HCT116 (cell line): ENCODE results near the gene ZFHX3. TPM values are rescaled to one million over a fixed set of nuclear protein-coding genes. Genes with fewer than 3 reads are reported as not detected.

Experiments used
- ATAC-seq: fragments of 200-7000 bp; cut with Tn5 transposase; 2 replicates; pipeline ENCODE4 v1.9.1; 2020; ENCODE audit warnings: mild to moderate bottlenecking, moderate library complexity
- BruUV-seq: library from RNA; stranded (reverse); fragments of 400-500 nt; replicated peaks from 2 replicates; lab custom pipeline; 2021; lab: Mats Ljungman, UMichigan
- CTCF ChIA-PET: fragments of 300-600 bp; sonication (Branson Sonifier 250); formaldehyde crosslinking; loops from one replicate; lab custom pipeline; 2021; ENCODE audit warnings: antibody characterized with exemption; lab: Charles Lee
- POLR2A ChIA-PET: fragments of 300-600, 350-600 bp; sonication (Branson Sonifier 250); formaldehyde crosslinking; loops from one replicate; lab custom pipeline; 2021; ENCODE audit warnings: antibody characterized with exemption; lab: Charles Lee
- RAD21 ChIA-PET, 2 experiments: fragments of 300-600 bp; sonication (Branson Sonifier 250); formaldehyde crosslinking; loops; one replicate each; lab custom pipeline; 2023; ENCODE audit warnings: low total read pairs in 2 of 2; ENCODE audit not compliant: uncharacterized antibody in 2 of 2, unreplicated experiment in 2 of 2, low non-redundant PET in 1 of 2; lab: Charles Lee
- DNase-seq: peaks from one replicate; pipeline ENCODE4 v3.0.0-alpha.2; 2010; ENCODE audit warnings: low read depth, low spot score
- H2AFZ ChIP-seq: fragments of 200-600 bp; shearing (Covaris generic), sonication (generic); 2 replicates; pipeline ENCODE4 v1.6.1; 2017; ENCODE audit warnings: low read depth, mixed run types, mixed read lengths, antibody characterized with exemption, low read length; ENCODE audit not compliant: poor library complexity, severe bottlenecking
- H3K27ac ChIP-seq: 2 replicates; pipeline ENCODE4 v1.5.1; 2012; ENCODE audit warnings: low read depth, low read length
- H3K27me3 ChIP-seq: fragments of 200-600 bp; sonication (generic); 2 replicates; pipeline ENCODE4 v1.6.1; 2016; ENCODE audit warnings: mixed run types, low read length, mixed read lengths; ENCODE audit not compliant: insufficient read depth
- H3K36me3 ChIP-seq, 2 experiments: fragments of 200-500 bp in 1 of 2; fragments of 200-600 bp in 1 of 2; sonication (Bioruptor generic) in 1 of 2; sonication (generic) in 1 of 2; 2 replicates each; pipeline versions ENCODE4 v1.5.1 to v1.6.1; 2014 to 2016; ENCODE audit warnings: low read length in 2 of 2, inconsistent platforms in 1 of 2, mixed read lengths in 1 of 2, mixed run types in 1 of 2; ENCODE audit not compliant: insufficient read depth in 2 of 2, control insufficient read depth in 1 of 2
- H3K4me1 ChIP-seq, 2 experiments: fragments of 200-600 bp in 1 of 2; sonication (generic) in 1 of 2; 2 replicates each; pipeline versions ENCODE4 v1.5.1 to v1.6.1; 2012 to 2017; ENCODE audit warnings: low read length in 2 of 2, inconsistent platforms in 1 of 2, mild to moderate bottlenecking in 1 of 2, mixed read lengths in 1 of 2, mixed run types in 1 of 2, moderate library complexity in 1 of 2; ENCODE audit not compliant: insufficient read depth in 2 of 2, control insufficient read depth in 1 of 2
- H3K4me2 ChIP-seq: fragments of 200-600 bp; sonication (generic); 2 replicates; pipeline ENCODE4 v1.6.1; 2017; ENCODE audit warnings: mixed run types, low read length, mixed read lengths
- H3K4me3 ChIP-seq, 2 experiments: fragments of 200-600 bp in 1 of 2; sonication (generic) in 1 of 2; replicated peaks in 1 of 2; 2 replicates each; pipeline ENCODE4 v1.5.1; 2011 to 2016; ENCODE audit warnings: low read length in 2 of 2, control low read depth in 1 of 2, low read depth in 1 of 2, mild to moderate bottlenecking in 1 of 2, mixed read lengths in 1 of 2, mixed run types in 1 of 2
- H3K79me2 ChIP-seq: fragments of 200-600 bp; sonication (generic); 2 replicates; pipeline ENCODE4 v1.6.1; 2017; ENCODE audit warnings: mild to moderate bottlenecking, mixed run types, low read length, moderate library complexity, mixed read lengths; ENCODE audit not compliant: insufficient read depth
- H3K9ac ChIP-seq: fragments of 200-600 bp; sonication (generic); 2 replicates; pipeline ENCODE4 v1.6.1; 2016; ENCODE audit warnings: low read length, mixed read lengths
- H3K9me2 ChIP-seq: fragments of 200-600 bp; sonication (generic), shearing (Covaris generic); 2 replicates; pipeline ENCODE4 v1.6.1; 2017; ENCODE audit warnings: mixed run types, mild to moderate bottlenecking, moderate library complexity; ENCODE audit not compliant: insufficient read depth
- H3K9me3 ChIP-seq, 2 experiments: fragments of 200-500 bp in 1 of 2; fragments of 200-600 bp in 1 of 2; sonication (Bioruptor generic) in 1 of 2; sonication (generic) in 1 of 2; 2 replicates each; pipeline ENCODE4 v1.6.1; 2014 to 2017; ENCODE audit warnings: low read length in 2 of 2, mixed read lengths in 2 of 2, inconsistent platforms in 1 of 2, low read depth in 1 of 2, mild to moderate bottlenecking in 1 of 2, mixed run types in 1 of 2, moderate library complexity in 1 of 2; ENCODE audit not compliant: control insufficient read depth in 1 of 2, insufficient read depth in 1 of 2
- H4K20me1 ChIP-seq: fragments of 200-600 bp; sonication (generic), shearing (Covaris generic); 2 replicates; pipeline ENCODE4 v1.6.1; 2017; ENCODE audit warnings: mixed run types, mild to moderate bottlenecking, moderate library complexity; ENCODE audit not compliant: insufficient read depth
- ATF3 ChIP-seq: IDR thresholded peaks from 2 replicates; pipeline ENCODE4 v1.6.1; 2012
- CBX3 ChIP-seq: IDR thresholded peaks from 2 replicates; pipeline ENCODE4 v1.6.1; 2012; ENCODE audit warnings: low read depth
- CTCF ChIP-seq, 3 experiments: fragments of 200-600 bp in 1 of 3; sonication (generic) in 1 of 3; IDR thresholded peaks in 2 of 3; conservative IDR thresholded peaks in 1 of 3; 2 replicates each; pipeline ENCODE4 v1.5.1; 2012 to 2017; ENCODE audit warnings: low read depth in 2 of 3, low read length in 2 of 3, antibody characterized with exemption in 1 of 3, borderline replicate concordance in 1 of 3, control low read depth in 1 of 3, mild to moderate bottlenecking in 1 of 3, mixed read lengths in 1 of 3, mixed run types in 1 of 3, moderate library complexity in 1 of 3; ENCODE audit not compliant: insufficient read depth in 1 of 3
- EGR1 ChIP-seq: IDR thresholded peaks from 2 replicates; pipeline ENCODE4 v1.6.1; 2012; ENCODE audit warnings: low read depth
- ELF1 ChIP-seq: IDR thresholded peaks from 2 replicates; pipeline ENCODE4 v1.6.1; 2012; ENCODE audit warnings: low read depth, borderline replicate concordance
- EZH2 ChIP-seq: fragments of 200-600 bp; sonication (generic); IDR thresholded peaks from 2 replicates; pipeline ENCODE4 v1.6.1; 2017; ENCODE audit warnings: antibody characterized with exemption, mixed run types
- EZH2phosphoT487 ChIP-seq: fragments of 200-600 bp; IDR thresholded peaks from 2 replicates; pipeline ENCODE4 v1.6.1; 2018; ENCODE audit warnings: antibody characterized with exemption, borderline replicate concordance
- FOSL1 ChIP-seq: IDR thresholded peaks from 2 replicates; pipeline ENCODE4 v1.6.1; 2012; ENCODE audit warnings: low read depth
- JUND ChIP-seq: IDR thresholded peaks from 2 replicates; pipeline ENCODE4 v1.6.1; 2012
- MAX ChIP-seq: IDR thresholded peaks from 2 replicates; pipeline ENCODE4 v1.6.1; 2012
- RAD21 ChIP-seq: IDR thresholded peaks from 2 replicates; pipeline ENCODE4 v1.6.1; 2012; ENCODE audit warnings: low read depth, mild to moderate bottlenecking
- SP1 ChIP-seq: IDR thresholded peaks from 2 replicates; pipeline ENCODE4 v1.6.1; 2012; ENCODE audit warnings: low read depth
- TCF7L2 ChIP-seq: IDR thresholded peaks from 2 replicates; pipeline ENCODE4 v1.7.0; 2011; ENCODE audit warnings: borderline replicate concordance, inconsistent platforms; ENCODE audit not compliant: insufficient read depth, insufficient read length; ENCODE audit errors: extremely low read depth
- ZFX ChIP-seq: fragments of 450-650 bp; IDR thresholded peaks from 2 replicates; pipeline ENCODE4 v1.6.1; 2017
- ZNF274 ChIP-seq: fragments of 200-500 bp; sonication (Bioruptor generic); IDR thresholded peaks from 2 replicates; pipeline ENCODE4 v1.6.1; 2014; ENCODE audit warnings: mild to moderate bottlenecking, low read depth, low read length, inconsistent platforms
- intact Hi-C: fragments of 100-400 bp; cut with micrococcal nuclease; formaldehyde crosslinking; loops from 2 replicates; pipeline ENCODE4 v1.10.0; 2022
- total RNA-seq: library from RNA; stranded (reverse); gene quantifications from one replicate; pipeline ENCODE4 v1.2.1, GENCODE V29; 2021; ENCODE audit not compliant: unreplicated experiment
- TF ChIP-seq, protein P1 (sequence below): IDR thresholded peaks from 2 replicates; pipeline ENCODE4 v1.6.1; 2011; ENCODE audit warnings: mild to moderate bottlenecking, low read length, moderate library complexity; ENCODE audit not compliant: insufficient replicate concordance; ENCODE audit errors: extremely low read depth
- TF ChIP-seq, protein P2 (sequence below): IDR thresholded peaks from 2 replicates; pipeline ENCODE4 v1.6.1; 2012; ENCODE audit warnings: low read depth

ZFHX3 gene
- total RNA-seq, 1 experiment from 2014 or later = 6.3 TPM

DNA sequence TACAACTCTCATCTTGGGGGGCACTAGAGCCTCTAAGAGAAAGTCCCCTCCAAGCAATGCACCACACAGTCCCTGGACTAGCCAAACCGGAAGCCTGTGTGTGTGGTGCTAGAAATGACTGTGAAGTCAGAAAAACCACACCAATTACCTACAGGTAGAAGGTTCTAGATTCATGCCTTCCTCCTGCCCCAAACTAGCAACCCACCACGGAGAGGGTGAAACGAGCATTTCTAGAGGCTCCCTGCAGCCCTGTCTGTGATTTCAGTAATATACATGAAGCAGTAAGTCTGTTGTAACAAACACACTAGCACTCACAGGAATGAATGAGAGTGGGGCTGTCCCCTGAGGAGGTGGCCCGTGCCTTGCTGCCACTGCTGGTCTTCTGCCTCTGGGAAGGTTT, 13.6 kb downstream of the ZFHX3 start:
- ChIA-PET CTCF (no interaction called here), RAD21 (no interaction called here), POLR2A (no interaction called here)
- Histone ChIP-seq H3K27me3 (no peaks in the 10 kb centered on the region), H3K27ac (no peak overlapping the region), H2AFZ (no peak overlapping the region), H3K79me2 (peaks cover 35% of the 10 kb centered on the region), H3K36me3 (no peaks in the 10 kb centered on the region), H3K9me3 (no peaks in the 10 kb centered on the region), H3K9ac (no peak overlapping the region), H3K4me2 (no peak overlapping the region), H4K20me1 (no peaks in the 10 kb centered on the region), H3K4me3 (no peak overlapping the region), H3K4me1 (peaks cover 28 to 43% of the 10 kb centered on the region in 2 experiments), H3K9me2 (no peaks in the 10 kb centered on the region)
- intact Hi-C loops = no loop called here
- no TSS peak for BruUV-seq
- TF ChIP-seq, protein P1, sequence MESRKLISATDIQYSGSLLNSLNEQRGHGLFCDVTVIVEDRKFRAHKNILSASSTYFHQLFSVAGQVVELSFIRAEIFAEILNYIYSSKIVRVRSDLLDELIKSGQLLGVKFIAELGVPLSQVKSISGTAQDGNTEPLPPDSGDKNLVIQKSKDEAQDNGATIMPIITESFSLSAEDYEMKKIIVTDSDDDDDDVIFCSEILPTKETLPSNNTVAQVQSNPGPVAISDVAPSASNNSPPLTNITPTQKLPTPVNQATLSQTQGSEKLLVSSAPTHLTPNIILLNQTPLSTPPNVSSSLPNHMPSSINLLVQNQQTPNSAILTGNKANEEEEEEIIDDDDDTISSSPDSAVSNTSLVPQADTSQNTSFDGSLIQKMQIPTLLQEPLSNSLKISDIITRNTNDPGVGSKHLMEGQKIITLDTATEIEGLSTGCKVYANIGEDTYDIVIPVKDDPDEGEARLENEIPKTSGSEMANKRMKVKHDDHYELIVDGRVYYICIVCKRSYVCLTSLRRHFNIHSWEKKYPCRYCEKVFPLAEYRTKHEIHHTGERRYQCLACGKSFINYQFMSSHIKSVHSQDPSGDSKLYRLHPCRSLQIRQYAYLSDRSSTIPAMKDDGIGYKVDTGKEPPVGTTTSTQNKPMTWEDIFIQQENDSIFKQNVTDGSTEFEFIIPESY = no peak
- TF ChIP-seq FOSL1 = no peak
- no peak for TF ChIP-seq ATF3
- TF ChIP-seq EZH2 = no peak
- no peak for TF ChIP-seq EZH2phosphoT487
- no peak for TF ChIP-seq JUND
- no peak for TF ChIP-seq CBX3
- no peak for TF ChIP-seq ZNF274
- no peak for TF ChIP-seq ELF1
- no peak for TF ChIP-seq MAX
- no peak for TF ChIP-seq EGR1
- no peak for TF ChIP-seq CTCF (IDR thresholded peaks at IDR 0.05 in 2 of 3, conservative IDR thresholded peaks at IDR 0.05 in 1 of 3; ENCODE audit: borderline replicate concordance in 1 of 3, insufficient read depth in 1 of 3, low read depth in 2 of 3, low read length in 2 of 3)
- TF ChIP-seq RAD21 = no peak
- no peak for TF ChIP-seq TCF7L2
- no peak for TF ChIP-seq SP1
- no peak for TF ChIP-seq ZFX
- TF ChIP-seq, protein P2, sequence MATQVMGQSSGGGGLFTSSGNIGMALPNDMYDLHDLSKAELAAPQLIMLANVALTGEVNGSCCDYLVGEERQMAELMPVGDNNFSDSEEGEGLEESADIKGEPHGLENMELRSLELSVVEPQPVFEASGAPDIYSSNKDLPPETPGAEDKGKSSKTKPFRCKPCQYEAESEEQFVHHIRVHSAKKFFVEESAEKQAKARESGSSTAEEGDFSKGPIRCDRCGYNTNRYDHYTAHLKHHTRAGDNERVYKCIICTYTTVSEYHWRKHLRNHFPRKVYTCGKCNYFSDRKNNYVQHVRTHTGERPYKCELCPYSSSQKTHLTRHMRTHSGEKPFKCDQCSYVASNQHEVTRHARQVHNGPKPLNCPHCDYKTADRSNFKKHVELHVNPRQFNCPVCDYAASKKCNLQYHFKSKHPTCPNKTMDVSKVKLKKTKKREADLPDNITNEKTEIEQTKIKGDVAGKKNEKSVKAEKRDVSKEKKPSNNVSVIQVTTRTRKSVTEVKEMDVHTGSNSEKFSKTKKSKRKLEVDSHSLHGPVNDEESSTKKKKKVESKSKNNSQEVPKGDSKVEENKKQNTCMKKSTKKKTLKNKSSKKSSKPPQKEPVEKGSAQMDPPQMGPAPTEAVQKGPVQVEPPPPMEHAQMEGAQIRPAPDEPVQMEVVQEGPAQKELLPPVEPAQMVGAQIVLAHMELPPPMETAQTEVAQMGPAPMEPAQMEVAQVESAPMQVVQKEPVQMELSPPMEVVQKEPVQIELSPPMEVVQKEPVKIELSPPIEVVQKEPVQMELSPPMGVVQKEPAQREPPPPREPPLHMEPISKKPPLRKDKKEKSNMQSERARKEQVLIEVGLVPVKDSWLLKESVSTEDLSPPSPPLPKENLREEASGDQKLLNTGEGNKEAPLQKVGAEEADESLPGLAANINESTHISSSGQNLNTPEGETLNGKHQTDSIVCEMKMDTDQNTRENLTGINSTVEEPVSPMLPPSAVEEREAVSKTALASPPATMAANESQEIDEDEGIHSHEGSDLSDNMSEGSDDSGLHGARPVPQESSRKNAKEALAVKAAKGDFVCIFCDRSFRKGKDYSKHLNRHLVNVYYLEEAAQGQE = no peak
- ATAC-seq (no peak), DNase-seq (no peak)
